GM12892 (cell line): ENCODE data around the gene MTHFSD.

Experiments used
- DNase-seq: peaks from one replicate; pipeline ENCODE4 v3.0.0; 2011; ENCODE audit not compliant: insufficient read length
- FAIRE-seq: peaks from 2 replicates; lab custom pipeline; 2011; peaks lifted over from hg19 to GRCh38; lab: Jason Lieb, UNC
- POLR2A ChIP-seq: IDR thresholded peaks from 2 replicates; pipeline ENCODE4 v1.6.1; 2011; ENCODE audit warnings: low read depth, low read length, control low read depth
- POLR2AphosphoS5 ChIP-seq: IDR thresholded peaks from 2 replicates; pipeline ENCODE4 v1.6.1; 2011; ENCODE audit warnings: low read depth, low read length, control low read depth
- TAF1 ChIP-seq: IDR thresholded peaks from 2 replicates; pipeline ENCODE4 v1.6.1; 2011; ENCODE audit warnings: low read depth, mild to moderate bottlenecking, control low read depth, low read length, borderline replicate concordance

MTHFSD gene

GRCh38 chr16:86507173-86508027 lies 47.6 kb downstream of the MTHFSD start:
- no peak for DNase-seq
- no peak for FAIRE-seq
- TF ChIP-seq POLR2A (no peak), TAF1 (no peak), POLR2AphosphoS5 (no peak)

DNA sequence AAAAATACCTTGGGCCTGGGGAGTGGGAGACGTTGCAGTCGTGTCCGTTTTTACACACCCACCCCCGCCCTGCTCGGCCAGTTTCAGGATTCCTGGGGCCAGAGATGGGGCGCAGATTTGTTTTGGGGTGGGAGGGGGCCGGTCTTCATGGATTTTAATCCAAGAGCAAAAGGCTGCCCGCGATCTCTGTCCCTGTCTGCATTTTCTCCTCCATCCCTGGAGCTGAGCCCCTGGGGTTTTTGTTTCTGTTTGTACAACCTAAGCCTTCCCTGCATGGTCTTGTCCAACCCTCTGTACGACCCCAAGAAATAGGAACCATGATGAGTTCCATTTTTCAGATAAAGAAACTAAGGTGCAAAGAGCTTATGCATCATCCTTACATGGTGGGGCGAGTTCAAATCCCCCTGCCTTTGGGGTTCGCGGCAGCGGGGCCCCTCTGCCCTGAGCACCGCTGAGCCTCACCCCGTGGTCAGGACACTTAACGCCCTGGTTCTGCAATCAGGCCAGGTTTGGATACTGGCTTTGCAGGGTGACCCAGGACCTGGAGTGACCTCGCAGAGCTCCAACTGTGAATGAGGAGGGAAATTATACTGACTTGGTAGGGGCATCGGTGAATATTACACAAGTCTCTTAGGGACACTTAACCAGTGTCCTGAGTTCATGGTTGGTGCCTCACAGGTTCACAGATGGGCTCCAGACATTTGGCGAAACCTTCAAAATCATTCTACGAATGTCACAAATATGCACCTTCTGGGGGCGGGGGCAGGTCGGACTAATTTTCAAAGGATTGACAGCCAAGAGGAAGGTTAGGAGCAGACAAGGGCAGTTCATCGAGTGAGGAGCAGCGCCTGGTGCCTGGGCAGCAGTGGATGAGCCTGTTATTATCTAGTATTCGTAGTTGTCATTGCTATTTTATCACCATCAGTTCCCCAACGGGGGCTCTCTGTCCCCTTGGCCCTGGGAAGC lies 48.9 kb downstream of the MTHFSD start:
- TF ChIP-seq TAF1 (no peak), POLR2A (no peak), POLR2AphosphoS5 (no peak)
- no peak for DNase-seq
- FAIRE-seq = no peak

DNA sequence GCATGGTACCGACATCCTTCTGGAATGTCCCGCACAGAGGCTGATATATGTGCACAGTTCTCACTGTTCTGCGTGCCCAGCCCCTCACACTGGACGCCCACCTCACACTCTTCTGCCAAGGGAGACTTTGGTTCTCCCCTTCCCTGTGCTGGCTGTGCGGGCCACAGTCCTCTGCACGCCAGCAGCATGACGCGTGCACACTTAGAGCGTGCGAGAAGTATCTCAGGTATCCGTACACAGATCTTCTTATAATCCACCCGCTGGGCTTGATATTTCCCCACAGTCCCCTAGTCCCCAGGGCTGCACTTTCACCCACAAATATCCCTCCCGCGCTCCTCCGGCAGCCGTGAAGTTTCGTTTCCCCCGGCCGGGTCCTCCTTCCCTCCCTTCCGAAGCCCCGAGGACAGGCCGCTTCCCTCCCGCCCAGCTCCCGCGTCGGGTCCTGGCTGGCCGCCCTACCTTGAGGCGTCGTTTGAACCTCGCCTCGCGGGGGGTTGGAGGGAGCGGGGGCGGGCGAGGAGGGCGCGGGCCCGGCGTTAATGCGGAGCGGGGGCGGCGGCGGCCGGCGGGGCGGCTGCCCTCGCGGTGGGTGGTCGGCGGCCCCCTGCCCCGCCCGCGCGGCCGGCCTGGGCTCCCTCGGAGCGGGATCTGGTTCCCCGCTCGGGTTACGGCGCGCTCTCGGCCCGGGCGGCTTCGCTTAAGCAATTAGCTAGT lies 49.7 kb downstream of the MTHFSD start:
- FAIRE-seq (no peak), DNase-seq (no peak)
- TF ChIP-seq POLR2AphosphoS5 (no peak), POLR2A (no peak), TAF1 (no peak)

DNA sequence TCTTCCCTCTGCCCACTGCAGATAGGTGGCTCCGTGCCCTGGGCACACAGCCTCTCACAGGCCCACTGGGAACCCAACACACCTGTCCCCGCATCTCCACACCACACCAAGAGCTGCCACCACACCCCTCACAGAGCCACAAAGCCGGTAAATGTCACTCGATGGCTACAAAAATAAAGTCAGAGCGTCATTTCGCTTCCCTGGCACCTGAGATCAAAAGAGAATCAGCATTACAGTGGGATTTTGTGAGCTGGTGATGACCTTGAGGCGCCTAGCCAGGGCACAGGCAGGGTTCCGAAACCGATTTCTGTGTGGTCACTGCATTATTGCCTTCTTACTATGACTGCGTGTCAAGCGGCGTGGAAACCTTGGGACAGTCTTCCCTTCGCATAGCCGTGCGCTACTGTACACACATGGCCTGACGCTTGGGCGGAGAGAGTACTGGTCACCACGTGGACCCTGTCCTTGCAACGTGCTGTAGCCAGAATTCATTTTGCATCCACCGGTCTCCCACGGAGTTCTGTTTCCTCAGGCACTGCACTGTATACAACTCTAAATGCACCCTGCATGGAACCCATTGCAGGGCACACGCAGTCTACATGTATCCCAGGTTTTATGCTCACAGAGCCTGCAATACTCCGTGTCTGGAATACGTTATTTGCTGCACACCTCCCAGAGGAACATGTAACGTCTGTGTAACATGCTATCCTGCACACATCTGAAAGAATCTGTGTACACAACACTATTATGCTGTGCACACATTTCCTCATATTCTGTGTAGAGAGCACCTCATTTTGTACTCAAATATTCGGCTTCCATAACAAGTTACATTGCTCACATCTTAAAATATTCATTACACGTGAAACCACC lies 50.5 kb downstream of the MTHFSD start:
- FAIRE-seq = no peak

GRCh38 chr16:86503830-86504229 lies 51.2 kb downstream of the MTHFSD start:
- FAIRE-seq (no peak), DNase-seq (no peak)
- TF ChIP-seq POLR2A (no peak), POLR2AphosphoS5 (no peak), TAF1 (no peak)

More for the DNA sequence above, 50.5 kb downstream of the MTHFSD start:
- TF ChIP-seq TAF1 (no peak), POLR2A (no peak), POLR2AphosphoS5 (no peak)
- no peak for DNase-seq

- no peak for FAIRE-seq
- no peak for DNase-seq
- no peak for TF ChIP-seq POLR2AphosphoS5
- TF ChIP-seq TAF1 = no peak
- no peak for TF ChIP-seq POLR2A
Observed at GRCh38 chr16:86502856-86503748, 51.9 kb downstream of the MTHFSD start.

- DNase-seq (no peak), FAIRE-seq (no peak)
- TF ChIP-seq TAF1 (no peak), POLR2AphosphoS5 (no peak), POLR2A (no peak)
Observed at GRCh38 chr16:86501989-86502855, 52.8 kb downstream of the MTHFSD start.

GRCh38 chr16:86500708-86501510 lies 54.1 kb downstream of the MTHFSD start:
- FAIRE-seq (no peak), DNase-seq (no peak)
- TF ChIP-seq POLR2A (no peak), POLR2AphosphoS5 (no peak), TAF1 (no peak)
